Gastroesophageal sphincter (tissue), 4 donors: Measurements from ENCODE around the gene PLCG2. TPM values are rescaled to one million over a fixed set of nuclear protein-coding genes. Genes with fewer than 3 reads are reported as not detected.

Experiments
- ATAC-seq: fragments of 150-250 bp; one replicate; pipeline ENCODE4 v1.9.1; 2016; ENCODE audit warnings: mild to moderate bottlenecking, moderate library complexity
- H3K27ac ChIP-seq, 4 donors: fragments of 200-600 bp; sonication (generic) in 3 of 4; 1 replicate in 3 of 4; 2 replicates in 1 of 4; pipeline ENCODE4 v1.5.1; 2016 to 2019
- H3K27me3 ChIP-seq: fragments of 200-600 bp; sonication (generic); one replicate; pipeline ENCODE4 v1.5.1; 2019
- H3K36me3 ChIP-seq, 2 donors: fragments of 200-600 bp; sonication (generic); one replicate each; pipeline ENCODE4 v1.5.1; 2019; ENCODE audit warnings: control low read depth in 1 of 2
- H3K4me1 ChIP-seq, 3 donors: fragments of 200-600 bp; sonication (generic); 1 replicate in 2 of 3; 2 replicates in 1 of 3; pipeline ENCODE4 v1.5.1; 2016 to 2019; ENCODE audit warnings: control low read depth in 2 of 3
- H3K4me3 ChIP-seq, 2 donors: fragments of 200-600 bp; sonication (generic); one replicate each; pipeline ENCODE4 v1.5.1; 2019; ENCODE audit warnings: mild to moderate bottlenecking in 1 of 2, moderate library complexity in 1 of 2
- H3K9me3 ChIP-seq, 3 donors: fragments of 200-600 bp; sonication (generic); one replicate each; pipeline ENCODE4 v1.5.1; 2017 to 2019; ENCODE audit warnings: control low read depth in 2 of 3
- EP300 ChIP-seq: sonication (generic); formaldehyde crosslinking; IDR thresholded peaks from one replicate; pipeline ENCODE4 v1.6.1; 2017; ENCODE audit warnings: antibody characterized with exemption, mild to moderate bottlenecking
- POLR2A ChIP-seq, 2 donors: fragments of 450-650 bp; IDR thresholded peaks; one replicate each; pipeline ENCODE4 v1.6.1; 2017; ENCODE audit warnings: antibody characterized with exemption in 2 of 2, mild to moderate bottlenecking in 2 of 2, moderate library complexity in 1 of 2
- POLR2AphosphoS5 ChIP-seq: sonication (generic); formaldehyde crosslinking; IDR thresholded peaks from one replicate; pipeline ENCODE4 v1.6.1; 2017; ENCODE audit warnings: antibody characterized with exemption
- WGBS, 2 donors: methylation state at CpG; one replicate each; pipeline ENCODE4 v1.1.5; 2018; ENCODE audit warnings: low coverage in 1 of 2; 5-methylcytosine and 5-hydroxymethylcytosine counted together
- total RNA-seq, 4 donors: library from RNA; depleted of rRNA; stranded (reverse); fragments of >200 nt; gene quantifications; one replicate each; pipeline ENCODE4 v1.1.0, GENCODE V29; 2016
- TF ChIP-seq, protein P1 (sequence below), 4 experiments: fragments of 200-600 bp in 2 of 4; fragments of 450-650 bp in 2 of 4; sonication (generic) in 1 of 4; IDR thresholded peaks; one replicate each; pipeline ENCODE4 v1.5.1; 2017 to 2019; ENCODE audit warnings: antibody characterized with exemption in 4 of 4, mild to moderate bottlenecking in 2 of 4, moderate library complexity in 2 of 4

The PLCG2 gene
- total RNA-seq, 4 donors from 2014 or later = 6.2 to 11.4 (median 8.1) TPM

DNA sequence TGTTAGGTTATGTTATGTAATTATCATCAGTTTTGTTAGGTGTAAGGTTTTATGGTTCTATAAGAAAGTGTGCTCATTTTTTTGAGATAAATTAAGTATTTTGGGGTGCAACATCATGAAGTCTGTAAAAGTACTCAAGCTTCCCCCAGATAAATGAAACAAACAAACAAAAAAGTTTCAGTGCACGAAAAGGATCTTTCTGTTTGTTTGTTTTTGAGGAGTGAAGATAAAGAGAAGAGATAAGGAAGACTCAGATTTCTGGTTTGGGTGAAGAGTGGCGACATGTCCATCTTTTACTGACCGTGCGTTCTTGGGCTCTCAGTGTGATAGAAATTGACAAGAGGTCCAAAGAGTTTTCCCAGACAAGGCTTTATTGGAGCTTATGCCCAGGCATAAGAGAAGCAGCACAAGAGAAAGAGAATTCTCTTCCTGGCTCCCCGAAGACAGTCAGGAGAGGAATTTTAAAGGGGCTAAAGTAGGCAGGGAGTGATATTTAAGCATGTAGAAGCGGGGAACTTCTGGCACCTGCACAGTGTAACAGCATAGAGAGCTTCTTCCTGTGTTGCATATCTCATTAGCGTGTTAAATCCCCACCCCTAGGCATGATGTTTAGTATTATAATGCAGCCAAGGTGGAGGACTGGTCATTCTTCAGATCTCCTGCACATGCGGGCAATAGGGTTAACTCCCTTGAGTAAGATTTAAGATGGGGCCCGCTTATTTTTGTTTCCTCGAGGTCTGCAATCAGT is 71.3 kb downstream of the PLCG2 start:
- no peaks in the 10 kb centered on the region for H3K27me3 ChIP-seq
- H3K9me3 ChIP-seq = peaks cover 0 to 18% (median 0%) of the 10 kb centered on the region in 3 donors
- WGBS, 2 donors = 42 to 48% methylated on average over 8 to 10 of the region's 10 CpGs
- no peaks in the 10 kb centered on the region for H3K36me3 ChIP-seq
- no peaks in the 10 kb centered on the region for H3K4me1 ChIP-seq
- no peak for TF ChIP-seq EP300
- TF ChIP-seq POLR2A (IDR thresholded peaks at IDR 0.05) = no peak
- no peak for TF ChIP-seq POLR2AphosphoS5
- TF ChIP-seq, protein P1, sequence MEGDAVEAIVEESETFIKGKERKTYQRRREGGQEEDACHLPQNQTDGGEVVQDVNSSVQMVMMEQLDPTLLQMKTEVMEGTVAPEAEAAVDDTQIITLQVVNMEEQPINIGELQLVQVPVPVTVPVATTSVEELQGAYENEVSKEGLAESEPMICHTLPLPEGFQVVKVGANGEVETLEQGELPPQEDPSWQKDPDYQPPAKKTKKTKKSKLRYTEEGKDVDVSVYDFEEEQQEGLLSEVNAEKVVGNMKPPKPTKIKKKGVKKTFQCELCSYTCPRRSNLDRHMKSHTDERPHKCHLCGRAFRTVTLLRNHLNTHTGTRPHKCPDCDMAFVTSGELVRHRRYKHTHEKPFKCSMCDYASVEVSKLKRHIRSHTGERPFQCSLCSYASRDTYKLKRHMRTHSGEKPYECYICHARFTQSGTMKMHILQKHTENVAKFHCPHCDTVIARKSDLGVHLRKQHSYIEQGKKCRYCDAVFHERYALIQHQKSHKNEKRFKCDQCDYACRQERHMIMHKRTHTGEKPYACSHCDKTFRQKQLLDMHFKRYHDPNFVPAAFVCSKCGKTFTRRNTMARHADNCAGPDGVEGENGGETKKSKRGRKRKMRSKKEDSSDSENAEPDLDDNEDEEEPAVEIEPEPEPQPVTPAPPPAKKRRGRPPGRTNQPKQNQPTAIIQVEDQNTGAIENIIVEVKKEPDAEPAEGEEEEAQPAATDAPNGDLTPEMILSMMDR (IDR thresholded peaks at IDR 0.05) = no peak
- ATAC-seq = no peak
- no peak overlapping the region for H3K27ac ChIP-seq
- no peak overlapping the region for H3K4me3 ChIP-seq

DNA sequence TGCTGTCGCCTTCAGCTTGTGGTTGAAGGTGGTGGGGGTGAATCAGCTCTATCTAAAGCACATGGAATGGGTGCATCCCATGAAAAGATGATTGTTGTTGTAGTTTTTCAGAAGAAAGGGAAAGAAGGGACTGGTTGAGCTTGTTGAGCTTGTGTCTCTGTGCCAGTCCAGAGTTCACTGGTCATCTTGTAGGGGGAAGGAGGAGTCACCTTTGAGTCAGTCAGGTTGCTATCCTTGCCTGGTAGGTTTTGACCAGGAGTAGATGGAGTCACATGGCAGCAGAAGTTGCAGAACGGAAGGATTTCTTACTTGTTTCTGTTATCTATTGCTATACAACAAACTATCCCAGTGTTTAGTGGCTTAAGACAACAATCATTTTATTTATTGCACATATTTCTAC is 73.3 kb downstream of the PLCG2 start:
- Histone ChIP-seq H3K4me1 (no peaks in the 10 kb centered on the region), H3K27me3 (no peaks in the 10 kb centered on the region), H3K36me3 (no peaks in the 10 kb centered on the region), H3K27ac (no peak overlapping the region), H3K9me3 (peaks cover 0 to 3% (median 0%) of the 10 kb centered on the region in 3 donors), H3K4me3 (no peak overlapping the region)
- ATAC-seq = no peak
- WGBS, 2 donors = 71 to 100% methylated on average over 1 to 2 of the region's 2 CpGs
- TF ChIP-seq POLR2A (IDR thresholded peaks at IDR 0.05) (no peak), EP300 (no peak), POLR2AphosphoS5 (no peak)
- TF ChIP-seq, protein P1 (IDR thresholded peaks at IDR 0.05) = no peak

DNA sequence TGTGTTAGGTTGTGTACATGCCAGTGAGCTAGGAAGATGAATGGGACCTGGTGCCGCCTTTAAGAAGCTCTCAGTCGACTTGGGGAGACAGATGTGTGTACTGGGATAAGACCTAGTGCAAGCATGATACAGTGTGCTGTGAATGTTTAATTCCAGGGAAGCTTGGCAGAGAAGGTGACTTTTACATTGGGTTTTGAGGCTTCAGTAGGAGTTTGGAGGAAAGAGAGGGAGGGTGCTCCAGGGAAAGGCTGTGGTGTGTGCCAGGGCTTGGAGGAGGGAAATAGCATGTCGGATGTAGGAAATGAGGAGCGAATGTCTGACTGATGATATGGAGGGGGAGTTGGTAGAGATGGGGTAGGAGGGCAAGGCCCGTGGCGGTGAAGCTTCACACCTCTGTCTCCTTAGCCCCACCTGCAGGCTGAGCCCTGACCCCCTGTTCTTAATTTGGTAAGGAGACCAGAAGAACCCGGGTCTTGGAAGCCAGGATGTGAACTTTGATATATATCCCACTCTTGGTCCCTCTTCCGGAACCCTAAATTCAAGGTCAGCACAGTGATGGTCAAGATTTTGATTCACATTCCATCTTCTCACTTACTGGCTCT is 76.6 kb downstream of the PLCG2 start:
- no peak for ATAC-seq
- no peak for TF ChIP-seq POLR2A (IDR thresholded peaks at IDR 0.05)
- TF ChIP-seq EP300 = no peak
- TF ChIP-seq POLR2AphosphoS5 = no peak
- TF ChIP-seq, protein P1 (IDR thresholded peaks at IDR 0.05) = no peak
- no peaks in the 10 kb centered on the region for H3K9me3 ChIP-seq
- H3K4me3 ChIP-seq = no peak overlapping the region
- H3K27me3 ChIP-seq = peaks cover 15% of the 10 kb centered on the region
- no peaks in the 10 kb centered on the region for H3K4me1 ChIP-seq
- no peaks in the 10 kb centered on the region for H3K36me3 ChIP-seq
- no peak overlapping the region for H3K27ac ChIP-seq
- WGBS, 2 donors = 74 to 78% methylated on average over 7 to 8 of the region's 8 CpGs

DNA sequence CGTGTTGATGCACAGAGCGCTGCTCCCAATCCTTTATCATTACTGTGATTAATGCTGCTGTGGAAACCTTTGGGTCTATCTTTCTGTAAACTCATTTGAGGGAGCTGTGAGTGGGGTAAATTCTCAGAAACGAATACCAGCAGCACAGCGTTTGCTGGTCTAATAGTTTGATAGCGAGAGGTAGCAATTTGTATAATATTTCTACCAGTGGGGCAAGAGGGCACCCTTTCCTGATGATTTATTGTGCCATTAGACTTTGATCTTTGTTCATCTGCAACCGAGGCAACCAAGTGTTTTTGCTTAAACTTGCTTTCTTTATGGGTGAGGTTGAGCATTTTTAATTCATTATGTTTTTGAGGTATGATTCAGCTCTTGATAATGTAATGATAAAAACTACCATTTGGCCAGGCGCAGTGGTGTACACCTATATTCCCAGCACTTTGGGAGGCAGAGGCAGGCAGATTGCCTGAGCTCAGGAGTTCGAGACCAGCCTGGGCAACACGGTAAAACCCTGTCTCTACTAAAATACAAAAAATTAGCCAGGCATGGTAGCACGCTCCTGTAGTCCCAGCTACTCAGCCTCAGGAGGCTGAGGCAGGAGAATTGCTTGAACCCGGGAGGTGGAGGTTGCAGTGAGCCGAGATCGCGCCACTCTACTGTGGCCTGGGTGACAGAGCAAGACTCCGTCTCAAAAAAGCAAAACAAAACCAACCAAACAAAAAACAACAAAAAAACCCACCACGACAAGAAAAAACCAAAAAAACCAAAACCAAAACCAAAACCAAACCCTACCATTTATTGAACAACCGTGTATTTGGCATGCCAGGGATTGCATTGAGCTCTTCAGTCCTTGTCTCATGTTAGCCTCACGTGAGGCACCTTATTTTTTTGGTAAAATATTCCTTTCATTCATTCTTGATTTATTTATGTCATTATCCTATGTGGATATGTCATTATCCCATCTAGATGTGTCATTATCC is 81.5 kb downstream of the PLCG2 start:
- no peaks in the 10 kb centered on the region for H3K36me3 ChIP-seq
- 69 to 79% methylated on average over 9 to 12 of the region's 18 CpGs for WGBS, 2 donors
- H3K27ac ChIP-seq = peak overlapping the region in 3 of 4 donors; percentile 48 to 59 (median 57)
- H3K9me3 ChIP-seq = no peaks in the 10 kb centered on the region
- no peak overlapping the region for H3K4me3 ChIP-seq
- H3K4me1 ChIP-seq = peaks cover 0 to 4% (median 0%) of the 10 kb centered on the region in 3 donors
- H3K27me3 ChIP-seq = peaks cover 60% of the 10 kb centered on the region
- TF ChIP-seq POLR2AphosphoS5 (no peak), POLR2A (IDR thresholded peaks at IDR 0.05) (no peak), EP300 (no peak)
- TF ChIP-seq, protein P1 (IDR thresholded peaks at IDR 0.05) = no peak
- ATAC-seq = no peak
